ENCODE results near the gene IGSF8.

Gene IGSF8

DNA sequence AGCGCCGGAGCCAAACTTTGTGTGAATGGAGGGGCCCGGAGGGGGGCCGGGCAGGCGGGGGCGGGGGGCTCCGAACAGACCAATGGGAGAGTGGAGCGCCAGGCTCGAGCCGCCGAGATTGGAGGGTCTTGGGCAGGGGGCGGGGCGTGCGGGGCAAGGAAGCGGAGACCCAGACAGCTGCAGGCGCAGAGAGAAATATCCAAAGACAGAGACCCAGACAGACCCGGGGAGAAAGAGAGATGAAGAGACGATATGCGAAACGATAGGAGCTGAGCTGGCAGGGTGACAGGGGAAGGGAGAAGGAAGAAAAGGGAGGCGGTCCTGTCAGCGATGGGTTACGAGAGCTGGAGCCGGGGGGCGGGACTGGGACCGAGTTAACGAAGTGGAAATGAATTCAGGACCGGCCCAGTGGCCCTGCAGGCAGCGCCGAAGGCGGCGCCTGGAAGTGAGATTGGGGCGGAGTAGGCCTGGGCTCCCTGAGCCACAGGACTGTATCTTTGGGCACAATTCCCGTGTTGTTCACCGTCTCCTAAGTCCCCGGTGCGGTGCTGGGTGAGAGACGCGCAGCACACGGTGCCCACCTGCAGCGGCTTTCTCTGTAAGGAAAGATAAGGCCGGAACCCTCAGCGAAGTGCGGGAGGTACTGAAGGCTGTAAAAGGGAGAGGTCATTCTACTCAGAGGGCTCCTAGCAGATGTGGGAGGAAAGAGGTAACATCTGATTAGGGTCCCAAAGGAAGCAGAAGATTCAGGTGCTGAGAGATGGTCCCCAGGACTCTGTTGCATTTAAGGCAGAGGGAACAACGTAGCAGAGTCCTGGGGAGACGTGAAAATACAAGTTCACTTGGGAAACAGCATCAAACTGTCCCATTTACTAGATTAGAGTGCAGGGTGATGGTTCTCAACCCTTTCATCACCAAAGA is 27.9 kb downstream of the IGSF8 start:
- Histone ChIP-seq H3K14ac (ENCODE audit: low read length) (no peak overlapping the region), H3K9ac (ENCODE audit: low read depth, low read length, poor library complexity) (no peak overlapping the region), H3K4ac (ENCODE audit: low read length) (no peak overlapping the region), H3K4me1 (ENCODE audit: control insufficient read depth in 2 of 2, insufficient read depth in 1 of 2, low read depth in 1 of 2, low read length in 2 of 2) (peaks cover 9 to 16% of the 10 kb centered on the region in 2 donors), H3K18ac (ENCODE audit: low read length) (no peak overlapping the region), H4K8ac (ENCODE audit: low read depth, low read length) (no peak overlapping the region), H3K27me3 (ENCODE audit: control insufficient read depth in 3 of 3, insufficient read depth in 3 of 3, low read depth in 1 of 3, low read length in 3 of 3) (peaks cover 4 to 87% (median 14%) of the 10 kb centered on the region in 3 experiments), H2BK5ac (ENCODE audit: low read length) (no peak overlapping the region), H3K9me3 (replicated peaks in 1 of 2; ENCODE audit: control insufficient read depth in 2 of 2, insufficient read depth in 1 of 2, low read depth in 1 of 2, low read length in 2 of 2) (peaks cover 0 to 2% of the 10 kb centered on the region in 2 donors), H3K79me1 (ENCODE audit: low read depth, low read length) (no peaks in the 10 kb centered on the region), H2BK12ac (ENCODE audit: low read length) (no peak overlapping the region), H2AK5ac (ENCODE audit: low read depth, low read length) (no peak overlapping the region), H2BK15ac (ENCODE audit: low read length) (no peak overlapping the region), H3K4me3 (ENCODE audit: low read length in 2 of 2) (peak overlapping the region; percentile 63 to 81), H3K23ac (ENCODE audit: low read depth, low read length, poor library complexity) (no peak overlapping the region), H3K27ac (replicated peaks; ENCODE audit: low read length) (no peak overlapping the region), H3K4me2 (ENCODE audit: insufficient read depth, low read length, poor library complexity, severe bottlenecking) (peak overlapping the region; percentile 86), H4K91ac (ENCODE audit: low read depth, low read length, poor library complexity) (no peak overlapping the region), H3K36me3 (replicated peaks in 1 of 2; ENCODE audit: control insufficient read depth in 2 of 2, insufficient read depth in 2 of 2, low read length in 2 of 2) (no peaks in the 10 kb centered on the region), H2AFZ (ENCODE audit: low read length) (peak overlapping the region; percentile 97), H2BK120ac (ENCODE audit: low read depth, low read length) (no peak overlapping the region)
- WGBS, 2 donors (ENCODE audit: extremely low coverage in 2 of 2, insufficient read length in 2 of 2, insufficient replicate concordance in 1 of 2), result no CpG with 5 or more reads among the region's 46 CpGs
- DNase-seq (ENCODE audit: low spot score), result peak; percentile 75

- no peak within 1 kb of the TSS for H2BK120ac ChIP-seq (ENCODE audit: low read depth, low read length)
- H3K14ac ChIP-seq (ENCODE audit: low read length), result no peak within 1 kb of the TSS
- peak within 1 kb of the TSS; percentile 63 to 81 for H3K4me3 ChIP-seq (ENCODE audit: low read length in 2 of 2)
- H3K4me2 ChIP-seq (ENCODE audit: insufficient read depth, low read length, poor library complexity, severe bottlenecking), result peak within 1 kb of the TSS; percentile 86
- H3K4ac ChIP-seq (ENCODE audit: low read length), result no peak within 1 kb of the TSS
- no peak within 1 kb of the TSS for H4K91ac ChIP-seq (ENCODE audit: low read depth, low read length, poor library complexity)
- no peak within 1 kb of the TSS for H2BK15ac ChIP-seq (ENCODE audit: low read length)
- no peaks in the 10 kb centered on the region for H3K79me1 ChIP-seq (ENCODE audit: low read depth, low read length)
- H3K23ac ChIP-seq (ENCODE audit: low read depth, low read length, poor library complexity), result peak within 1 kb of the TSS; percentile 81
- no peak within 1 kb of the TSS for H2BK12ac ChIP-seq (ENCODE audit: low read length)
- WGBS, 2 donors (ENCODE audit: extremely low coverage in 2 of 2, insufficient read length in 2 of 2, insufficient replicate concordance in 1 of 2), result no CpG with 5 or more reads among the region's 32 CpGs
- peaks cover 4 to 82% (median 14%) of the 10 kb centered on the region in 3 experiments for H3K27me3 ChIP-seq (ENCODE audit: control insufficient read depth in 3 of 3, insufficient read depth in 3 of 3, low read depth in 1 of 3, low read length in 3 of 3)
- H2AK5ac ChIP-seq (ENCODE audit: low read depth, low read length), result peak within 1 kb of the TSS; percentile 65
- H4K8ac ChIP-seq (ENCODE audit: low read depth, low read length), result no peak within 1 kb of the TSS
- no peak within 1 kb of the TSS for H3K27ac ChIP-seq (replicated peaks; ENCODE audit: low read length)
- H3K9me3 ChIP-seq (replicated peaks in 1 of 2; ENCODE audit: control insufficient read depth in 2 of 2, insufficient read depth in 1 of 2, low read depth in 1 of 2, low read length in 2 of 2), result peaks cover 0 to 2% of the 10 kb centered on the region in 2 donors
- peak within 1 kb of the TSS; percentile 97 for H2AFZ ChIP-seq (ENCODE audit: low read length)
- H3K36me3 ChIP-seq (replicated peaks in 1 of 2; ENCODE audit: control insufficient read depth in 2 of 2, insufficient read depth in 2 of 2, low read length in 2 of 2), result no peaks in the 10 kb centered on the region
- H3K9ac ChIP-seq (ENCODE audit: low read depth, low read length, poor library complexity), result peak within 1 kb of the TSS; percentile 18
- no peak within 1 kb of the TSS for H2BK5ac ChIP-seq (ENCODE audit: low read length)
- DNase-seq (ENCODE audit: low spot score), result no peak
- peaks cover 11 to 18% of the 10 kb centered on the region in 2 donors for H3K4me1 ChIP-seq (ENCODE audit: control insufficient read depth in 2 of 2, insufficient read depth in 1 of 2, low read depth in 1 of 2, low read length in 2 of 2)
- peak within 1 kb of the TSS; percentile 62 for H3K18ac ChIP-seq (ENCODE audit: low read length)
Observed at GRCh38 chr1:160069460-160070231, 28.8 kb downstream of the IGSF8 start, which contains the start of gene KCNJ10. Gene KCNJ10, minus strand, starts transcription at chr1:160070160. Its CDS starts 27,628 bp downstream, at chr1:160042532.

DNA sequence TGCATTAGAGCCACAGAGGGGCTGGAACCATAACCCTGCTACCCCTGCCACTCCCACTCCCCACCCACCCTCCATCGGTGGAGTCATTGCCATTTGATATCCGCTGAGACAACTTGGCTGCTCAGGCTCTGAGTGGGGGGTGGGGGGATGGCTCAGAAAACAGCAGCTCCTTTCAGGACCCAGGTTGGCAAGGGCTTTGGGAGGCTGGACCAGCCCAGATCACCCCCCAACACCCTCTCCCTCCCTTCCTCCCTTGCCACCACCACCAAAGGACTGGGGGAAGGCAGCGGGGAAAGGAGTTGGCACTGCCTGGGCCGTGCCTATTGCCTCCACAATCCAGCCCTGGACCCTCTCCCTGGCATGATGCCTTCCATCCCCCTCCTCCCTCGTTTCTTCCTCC is 30.2 kb downstream of the IGSF8 start:
- no peak overlapping the region for H3K14ac ChIP-seq (ENCODE audit: low read length)
- H2BK120ac ChIP-seq (ENCODE audit: low read depth, low read length), result no peak overlapping the region
- no peak overlapping the region for H3K23ac ChIP-seq (ENCODE audit: low read depth, low read length, poor library complexity)
- H3K9me3 ChIP-seq (replicated peaks in 1 of 2; ENCODE audit: control insufficient read depth in 2 of 2, insufficient read depth in 1 of 2, low read depth in 1 of 2, low read length in 2 of 2), result peaks cover 0 to 2% of the 10 kb centered on the region in 2 donors
- H3K18ac ChIP-seq (ENCODE audit: low read length), result no peak overlapping the region
- no peak overlapping the region for H2AFZ ChIP-seq (ENCODE audit: low read length)
- H2BK5ac ChIP-seq (ENCODE audit: low read length), result no peak overlapping the region
- peaks cover 13 to 26% of the 10 kb centered on the region in 2 donors for H3K4me1 ChIP-seq (ENCODE audit: control insufficient read depth in 2 of 2, insufficient read depth in 1 of 2, low read depth in 1 of 2, low read length in 2 of 2)
- H3K27me3 ChIP-seq (ENCODE audit: control insufficient read depth in 3 of 3, insufficient read depth in 3 of 3, low read depth in 1 of 3, low read length in 3 of 3), result peaks cover 4 to 72% (median 14%) of the 10 kb centered on the region in 3 experiments
- peak overlapping the region; percentile 12 for H2AK5ac ChIP-seq (ENCODE audit: low read depth, low read length)
- H3K4me3 ChIP-seq (ENCODE audit: low read length in 2 of 2), result no peak overlapping the region
- H3K9ac ChIP-seq (ENCODE audit: low read depth, low read length, poor library complexity), result no peak overlapping the region
- H2BK12ac ChIP-seq (ENCODE audit: low read length), result no peak overlapping the region
- no peak overlapping the region for H4K91ac ChIP-seq (ENCODE audit: low read depth, low read length, poor library complexity)
- H3K4me2 ChIP-seq (ENCODE audit: insufficient read depth, low read length, poor library complexity, severe bottlenecking), result no peak overlapping the region
- no peak overlapping the region for H3K27ac ChIP-seq (replicated peaks; ENCODE audit: low read length)
- WGBS, 2 donors (ENCODE audit: extremely low coverage in 2 of 2, insufficient read length in 2 of 2, insufficient replicate concordance in 1 of 2), result no CpG with 5 or more reads among the region's 5 CpGs
- no peak overlapping the region for H4K8ac ChIP-seq (ENCODE audit: low read depth, low read length)
- H3K79me1 ChIP-seq (ENCODE audit: low read depth, low read length), result no peaks in the 10 kb centered on the region
- no peak overlapping the region for H2BK15ac ChIP-seq (ENCODE audit: low read length)
- H3K36me3 ChIP-seq (replicated peaks in 1 of 2; ENCODE audit: control insufficient read depth in 2 of 2, insufficient read depth in 2 of 2, low read length in 2 of 2), result no peaks in the 10 kb centered on the region
- DNase-seq (ENCODE audit: low spot score), result no peak
- no peak overlapping the region for H3K4ac ChIP-seq (ENCODE audit: low read length)
